HG02623 (cell line): ENCODE results near the gene WDR19.
"Not testable (repeated sequence)": the region's sequence is repeated elsewhere in the genome, so short reads cannot be mapped to it uniquely, and the experiment has no call there.

Experiments
- ATAC-seq: cut with Tn5 transposase; IDR thresholded peaks from one replicate; pipeline ENCODE4 v1.9.1; 2021; ENCODE audit warnings: moderate library complexity; ENCODE audit not compliant: unreplicated experiment

Gene WDR19

GRCh38 chr4:39292433-39292832, 110.1 kb downstream of the WDR19 start:
- ATAC-seq: not testable (repeated sequence)

GRCh38 chr4:39295784-39296183, 113.5 kb downstream of the WDR19 start:
- ATAC-seq: no peak

- ATAC-seq: no peak
These were observed 120.6 kb downstream of the WDR19 start for GRCh38 chr4:39302901-39303300.

GRCh38 chr4:39303871-39304270, 121.5 kb downstream of the WDR19 start:
- no peak for ATAC-seq

- ATAC-seq: no peak
These were observed 122.3 kb downstream of the WDR19 start for GRCh38 chr4:39304651-39305050.

GRCh38 chr4:39305912-39306677, 123.8 kb downstream of the WDR19 start:
- ATAC-seq: no peak

GRCh38 chr4:39308611-39309010, 126.3 kb downstream of the WDR19 start:
- ATAC-seq: no peak

GRCh38 chr4:39312816-39313215, 130.5 kb downstream of the WDR19 start:
- no peak for ATAC-seq

GRCh38 chr4:39319676-39320075, 137.3 kb downstream of the WDR19 start:
- ATAC-seq: no peak

GRCh38 chr4:39320381-39321115, 138.2 kb downstream of the WDR19 start:
- no peak for ATAC-seq

- no peak for ATAC-seq
These were observed 141.5 kb downstream of the WDR19 start for GRCh38 chr4:39323821-39324220.

- ATAC-seq: no peak
These were observed 142.1 kb downstream of the WDR19 start for GRCh38 chr4:39324446-39324845.

- no peak for ATAC-seq
These were observed 142.7 kb downstream of the WDR19 start for GRCh38 chr4:39324897-39325613.

GRCh38 chr4:39326468-39326977, 144.2 kb downstream of the WDR19 start:
- no peak for ATAC-seq

GRCh38 chr4:39330353-39330752, 148.0 kb downstream of the WDR19 start:
- ATAC-seq: no peak

- no peak for ATAC-seq
These were observed 148.9 kb downstream of the WDR19 start for GRCh38 chr4:39331191-39331590.
